Measurements from ENCODE around the gene CBARP.

GRCh38 chr19:1269065-1269477 lies 31.3 kb upstream of the CBARP start, which contains the start of gene CIRBP:
- TF ChIP-seq SMC3 (IDR thresholded peaks at IDR 0.05; ENCODE audit: low read depth, low read length) (no peak), FOS (IDR thresholded peaks at IDR 0.05; ENCODE audit: low read depth, low read length) (no peak), CTCF (conservative IDR thresholded peaks at IDR 0.05; ENCODE audit: low read depth, low read length) (no peak)
